Stomach (tissue), 9 donors: ENCODE results near the gene CDYL. TPM values are rescaled to one million over a fixed set of nuclear protein-coding genes. Genes with fewer than 3 reads are reported as not detected.

ENCODE experiments used
- DNase-seq, 2 donors: peaks; one replicate each; pipeline versions ENCODE4 v3.0.0 to v3.0.0-alpha.2; 2013 to 2019
- H3K27ac ChIP-seq, 5 donors: fragments of 200-600 bp in 4 of 5; sonication (generic) in 4 of 5; one replicate each; pipeline ENCODE4 v1.5.1; 2013 to 2019; ENCODE audit warnings: mild to moderate bottlenecking in 1 of 5, moderate library complexity in 1 of 5
- H3K27me3 ChIP-seq, 3 donors: fragments of 200-600 bp; sonication (generic); one replicate each; pipeline ENCODE4 v1.5.1; 2017 to 2019; ENCODE audit warnings: mixed run types in 1 of 3
- H3K36me3 ChIP-seq, 4 donors: fragments of 200-600 bp; sonication (generic); 1 replicate in 3 of 4; 2 replicates in 1 of 4; pipeline ENCODE4 v1.5.1; 2016 to 2019
- H3K4me1 ChIP-seq, 4 donors: fragments of 200-600 bp; sonication (generic); one replicate each; pipeline ENCODE4 v1.5.1; 2016 to 2019
- H3K4me3 ChIP-seq, 4 donors: fragments of 200-600 bp; sonication (generic) in 3 of 4; one replicate each; pipeline ENCODE4 v1.5.1; 2016 to 2019; ENCODE audit warnings: mild to moderate bottlenecking in 1 of 4
- H3K9me3 ChIP-seq, 4 donors: fragments of 200-600 bp; sonication (generic); one replicate each; pipeline ENCODE4 v1.5.1; 2016 to 2019
- CTCF ChIP-seq, 7 experiments: fragments of 450-650 bp in 4 of 7; fragments of 200-600 bp in 3 of 7; sonication (generic) in 3 of 7; IDR thresholded peaks; one replicate each; pipeline ENCODE4 v1.5.1; 2016 to 2019; ENCODE audit warnings: antibody characterized with exemption in 7 of 7, control low read depth in 2 of 7, mild to moderate bottlenecking in 1 of 7
- EP300 ChIP-seq: sonication (generic); formaldehyde crosslinking; IDR thresholded peaks from one replicate; pipeline ENCODE4 v1.6.1; 2017; ENCODE audit warnings: antibody characterized with exemption
- POLR2A ChIP-seq, 4 donors: fragments of 450-650 bp; IDR thresholded peaks; one replicate each; pipeline ENCODE4 v1.6.1; 2016; ENCODE audit warnings: antibody characterized with exemption in 4 of 4, control low read depth in 2 of 4, mild to moderate bottlenecking in 1 of 4, moderate library complexity in 1 of 4
- POLR2AphosphoS5 ChIP-seq, 3 donors: sonication (generic); formaldehyde crosslinking; IDR thresholded peaks; one replicate each; pipeline ENCODE4 v1.6.1; 2016; ENCODE audit warnings: antibody characterized with exemption in 3 of 3
- WGBS, 5 donors: extraction: QIAGEN DNeasy Blood & Tissue Kit in 3 of 5; methylation state at CpG; one replicate each; pipeline versions ENCODE4 v1.1.5 to v1.1.7; 2013 to 2018; 5-methylcytosine and 5-hydroxymethylcytosine counted together
- intact Hi-C: fragments of 100-400 bp; cut with DNase I; formaldehyde crosslinking; loops from one replicate; pipeline ENCODE4 v1.15.1; 2023; ENCODE audit warnings: low total_unique reads
- polyA plus RNA-seq, 3 donors: library from polyadenylated mRNA; stranded (reverse); fragments of 200-250 nt; gene quantifications; one replicate each; pipeline ENCODE4 v1.2.3, GENCODE V29; 2013
- total RNA-seq, 5 donors: library from RNA; depleted of rRNA; stranded (reverse); fragments of >200 nt; gene quantifications; one replicate each; pipeline versions ENCODE4 v1.1.0 to v1.2.3, GENCODE V29; 2014 to 2016
- donor health status: healthy with polysubstance abuse.
- donor health status: Bipolar disorder and iron deficiency.
- donor health status: healthy.

The CDYL gene
- total and polyA plus RNA-seq, 8 donors = 6.2 to 226 (median 18.4) TPM

GRCh38 chr6:4948781-4949450 lies 172.7 kb downstream of the CDYL start:
- no peak for TF ChIP-seq POLR2AphosphoS5 (IDR thresholded peaks at IDR 0.05)
- no peak for TF ChIP-seq EP300
- no peak for TF ChIP-seq CTCF (IDR thresholded peaks at IDR 0.05)
- TF ChIP-seq POLR2A (IDR thresholded peaks at IDR 0.05) = no peak
- H3K36me3 ChIP-seq = peaks cover 32 to 92% (median 86%) of the 10 kb centered on the region in 4 donors

GRCh38 chr6:4950076-4950475 lies 173.9 kb downstream of the CDYL start:
- intact Hi-C loops = no loop called here
- peaks cover 35 to 92% (median 86%) of the 10 kb centered on the region in 4 donors for H3K36me3 ChIP-seq

More at GRCh38 chr6:4948781-4949450, 172.7 kb downstream of the CDYL start:
- Histone ChIP-seq H3K27ac (no peak overlapping the region), H3K27me3 (no peaks in the 10 kb centered on the region), H3K4me3 (no peak overlapping the region), H3K4me1 (no peaks in the 10 kb centered on the region), H3K9me3 (no peaks in the 10 kb centered on the region)
- WGBS, 5 donors = 88 to 94% (median 93%) methylated on average over 14 to 15 of the region's 15 CpGs
- DNase-seq = no peak
- intact Hi-C loops = no loop called here

GRCh38 chr6:4950836-4951533 lies 174.8 kb downstream of the CDYL start:
- peaks cover 27 to 92% (median 84%) of the 10 kb centered on the region in 4 donors for H3K36me3 ChIP-seq
- 77 to 85% (median 78%) methylated on average over 14 of the region's 14 CpGs for WGBS, 5 donors
- DNase-seq = no peak

More at GRCh38 chr6:4950076-4950475, 173.9 kb downstream of the CDYL start:
- TF ChIP-seq POLR2A (IDR thresholded peaks at IDR 0.05) (no peak), EP300 (no peak), CTCF (IDR thresholded peaks at IDR 0.05) (no peak), POLR2AphosphoS5 (IDR thresholded peaks at IDR 0.05) (no peak)
- WGBS, 5 donors = 95 to 99% (median 97%) methylated on average over 11 of the region's 11 CpGs
- Histone ChIP-seq H3K9me3 (no peaks in the 10 kb centered on the region), H3K4me1 (no peaks in the 10 kb centered on the region), H3K27me3 (no peaks in the 10 kb centered on the region), H3K4me3 (no peak overlapping the region), H3K27ac (no peak overlapping the region)
- DNase-seq = no peak

DNA sequence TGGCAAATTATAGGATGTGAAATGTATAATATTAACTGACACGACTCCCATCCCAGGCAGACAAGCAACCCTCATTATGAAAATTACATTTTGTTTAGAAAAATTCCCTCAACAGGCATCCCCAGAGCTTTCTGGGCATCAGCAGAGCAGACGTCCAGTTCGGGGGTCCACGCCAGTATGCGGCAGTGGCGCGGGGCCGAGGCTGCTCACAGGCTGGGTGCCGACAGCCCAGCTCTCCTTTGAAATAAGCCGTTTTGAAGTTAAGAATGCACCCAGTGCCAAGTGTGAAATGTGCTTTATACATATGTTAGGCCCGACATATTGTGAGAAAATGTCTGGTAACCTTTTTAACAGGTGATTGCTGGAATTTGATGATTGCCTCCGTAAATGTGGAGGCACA lies 177.2 kb downstream of the CDYL start:
- intact Hi-C loops = no loop called here
- Histone ChIP-seq H3K27ac (no peak overlapping the region), H3K4me1 (no peaks in the 10 kb centered on the region), H3K36me3 (peaks cover 23 to 72% (median 66%) of the 10 kb centered on the region in 4 donors), H3K9me3 (no peaks in the 10 kb centered on the region), H3K4me3 (no peak overlapping the region), H3K27me3 (no peaks in the 10 kb centered on the region)
- DNase-seq = no peak
- 96 to 99% (median 97%) methylated on average over 12 of the region's 12 CpGs for WGBS, 5 donors
- no peak for TF ChIP-seq EP300
- no peak for TF ChIP-seq POLR2AphosphoS5 (IDR thresholded peaks at IDR 0.05)
- no peak for TF ChIP-seq CTCF (IDR thresholded peaks at IDR 0.05)
- TF ChIP-seq POLR2A (IDR thresholded peaks at IDR 0.05) = no peak

More at GRCh38 chr6:4950836-4951533, 174.8 kb downstream of the CDYL start:
- no peaks in the 10 kb centered on the region for H3K4me1 ChIP-seq
- H3K4me3 ChIP-seq = no peak overlapping the region
- no peak overlapping the region for H3K27ac ChIP-seq
- TF ChIP-seq POLR2AphosphoS5 (IDR thresholded peaks at IDR 0.05) = no peak
- H3K27me3 ChIP-seq = no peaks in the 10 kb centered on the region
- intact Hi-C loops = no loop called here
- H3K9me3 ChIP-seq = no peaks in the 10 kb centered on the region
